ENCODE data around the gene ADPRHL1.

Gene ADPRHL1

DNA sequence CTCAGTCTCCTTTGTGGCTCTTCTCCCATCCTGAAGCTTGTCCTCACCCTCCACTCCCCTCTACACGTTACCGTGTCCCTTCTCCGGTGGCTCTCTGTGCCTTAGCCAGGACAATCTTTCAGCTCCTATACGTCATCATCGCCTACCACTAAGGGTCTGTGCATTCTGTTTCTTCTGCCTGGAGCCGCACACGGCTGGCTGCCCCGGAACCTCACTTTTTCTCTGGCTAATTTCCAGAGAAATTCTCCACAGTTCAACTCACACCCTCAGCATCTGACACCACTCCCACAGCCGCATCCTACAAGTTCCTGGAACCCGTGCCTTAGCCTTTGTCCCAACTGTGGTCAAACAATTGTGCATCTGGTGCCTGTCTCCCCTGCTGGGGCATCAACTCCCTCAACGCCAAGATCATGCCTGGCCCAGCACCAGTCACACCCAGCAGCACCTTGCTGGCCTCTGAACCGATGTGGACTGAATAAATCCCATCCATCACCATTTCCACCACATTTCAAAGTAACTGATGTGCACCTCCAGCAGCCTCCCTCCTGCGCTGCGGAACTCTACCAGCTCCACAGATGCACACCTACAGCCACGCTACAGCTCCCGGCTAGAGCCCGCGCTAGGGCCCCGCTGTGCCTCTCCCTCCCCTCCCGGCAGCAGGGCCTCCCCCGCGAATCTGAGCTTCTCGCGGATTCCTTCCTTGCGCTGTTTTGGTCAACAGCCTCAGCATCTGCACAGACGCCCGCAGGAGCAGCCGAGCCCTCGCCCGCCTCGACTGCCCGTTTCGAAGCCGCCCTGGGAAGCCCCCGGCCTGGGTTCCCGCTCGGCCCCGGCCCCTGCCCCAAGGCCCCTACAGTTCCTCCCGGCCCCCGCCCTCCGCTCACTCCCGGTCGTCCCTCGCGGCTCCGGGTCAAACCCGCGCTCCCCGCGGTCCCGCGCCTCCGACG, 36.5 kb upstream of the ADPRHL1 start:
- H3K4me2 ChIP-seq (ENCODE audit: low read length): peak overlapping the region; percentile 94
- H3K9ac ChIP-seq (ENCODE audit: low read length): peak overlapping the region; percentile 82
- peaks cover 45% of the 10 kb centered on the region for H4K20me1 ChIP-seq (ENCODE audit: insufficient read depth, low read length)
- no peaks in the 10 kb centered on the region for H3K9me3 ChIP-seq (ENCODE audit: insufficient read depth, low read length)
- peak overlapping the region; percentile 40 for H3K27ac ChIP-seq (ENCODE audit: low read length)
- H3K4me3 ChIP-seq (ENCODE audit: low read length): peak overlapping the region; percentile 93
- H3K79me2 ChIP-seq (ENCODE audit: low read length): peaks cover 79% of the 10 kb centered on the region
- no peaks in the 10 kb centered on the region for H3K27me3 ChIP-seq (ENCODE audit: low read depth, low read length)
- H3K36me3 ChIP-seq (replicated peaks; ENCODE audit: low read depth, low read length): no peaks in the 10 kb centered on the region
- TF ChIP-seq EZH2phosphoT487 (IDR thresholded peaks at IDR 0.05; ENCODE audit: low read depth): no peak
- peaks cover 37% of the 10 kb centered on the region for H3K4me1 ChIP-seq (ENCODE audit: low read length)
- peak overlapping the region; percentile 58 for H2AFZ ChIP-seq (ENCODE audit: low read depth, low read length)

DNA sequence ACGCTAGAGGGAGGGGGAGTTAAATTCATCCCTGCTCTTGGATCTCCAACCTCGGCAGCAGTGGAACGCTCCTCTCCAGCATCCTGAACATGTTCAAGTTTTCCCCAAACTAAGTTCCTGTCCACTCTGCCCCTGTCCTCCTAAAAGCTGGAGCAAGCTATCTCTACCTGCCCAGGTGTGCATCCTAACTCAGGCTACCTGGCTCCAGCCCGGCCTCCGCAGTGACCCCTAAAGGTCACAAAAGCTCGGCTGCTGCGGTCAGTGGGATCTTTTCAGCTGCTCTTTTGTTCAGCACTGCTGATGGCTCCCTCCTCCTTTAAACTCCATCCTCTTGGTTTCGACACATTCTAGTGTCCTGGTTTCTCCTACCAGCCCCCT, 35.9 kb upstream of the ADPRHL1 start:
- H3K4me1 ChIP-seq (ENCODE audit: low read length): peaks cover 37% of the 10 kb centered on the region

DNA sequence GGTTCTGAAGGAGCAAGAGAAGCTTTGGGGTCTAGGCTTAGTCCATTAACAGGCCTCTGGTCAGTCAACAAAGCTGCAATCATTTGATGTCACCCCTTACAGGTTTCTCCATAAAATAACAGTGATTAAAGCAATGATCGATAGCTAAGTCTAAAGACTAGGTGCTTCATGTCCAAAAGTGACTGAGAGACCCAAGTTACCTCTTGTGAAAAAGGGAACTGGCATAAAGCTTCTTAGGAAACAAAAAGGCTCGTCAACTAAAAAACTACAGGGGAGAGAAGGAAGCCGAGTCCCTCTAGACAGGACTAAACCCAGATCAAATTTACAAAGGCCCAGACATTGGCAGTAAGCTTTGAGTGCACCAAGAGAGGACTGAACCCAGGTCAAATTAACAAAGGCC, 35.0 kb upstream of the ADPRHL1 start:
- H3K27me3 ChIP-seq (ENCODE audit: low read depth, low read length): no peaks in the 10 kb centered on the region
- no peak overlapping the region for H3K27ac ChIP-seq (ENCODE audit: low read length)
- TF ChIP-seq, protein P1, sequence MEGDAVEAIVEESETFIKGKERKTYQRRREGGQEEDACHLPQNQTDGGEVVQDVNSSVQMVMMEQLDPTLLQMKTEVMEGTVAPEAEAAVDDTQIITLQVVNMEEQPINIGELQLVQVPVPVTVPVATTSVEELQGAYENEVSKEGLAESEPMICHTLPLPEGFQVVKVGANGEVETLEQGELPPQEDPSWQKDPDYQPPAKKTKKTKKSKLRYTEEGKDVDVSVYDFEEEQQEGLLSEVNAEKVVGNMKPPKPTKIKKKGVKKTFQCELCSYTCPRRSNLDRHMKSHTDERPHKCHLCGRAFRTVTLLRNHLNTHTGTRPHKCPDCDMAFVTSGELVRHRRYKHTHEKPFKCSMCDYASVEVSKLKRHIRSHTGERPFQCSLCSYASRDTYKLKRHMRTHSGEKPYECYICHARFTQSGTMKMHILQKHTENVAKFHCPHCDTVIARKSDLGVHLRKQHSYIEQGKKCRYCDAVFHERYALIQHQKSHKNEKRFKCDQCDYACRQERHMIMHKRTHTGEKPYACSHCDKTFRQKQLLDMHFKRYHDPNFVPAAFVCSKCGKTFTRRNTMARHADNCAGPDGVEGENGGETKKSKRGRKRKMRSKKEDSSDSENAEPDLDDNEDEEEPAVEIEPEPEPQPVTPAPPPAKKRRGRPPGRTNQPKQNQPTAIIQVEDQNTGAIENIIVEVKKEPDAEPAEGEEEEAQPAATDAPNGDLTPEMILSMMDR (IDR thresholded peaks at IDR 0.05; ENCODE audit: low read depth, low read length): no peak
- TF ChIP-seq EZH2phosphoT487 (IDR thresholded peaks at IDR 0.05; ENCODE audit: low read depth): no peak
- peaks cover 31% of the 10 kb centered on the region for H3K4me1 ChIP-seq (ENCODE audit: low read length)
- peaks cover 55% of the 10 kb centered on the region for H4K20me1 ChIP-seq (ENCODE audit: insufficient read depth, low read length)
- H3K4me3 ChIP-seq (ENCODE audit: low read length): no peak overlapping the region
- H3K4me2 ChIP-seq (ENCODE audit: low read length): peak overlapping the region; percentile 5; the same call in 1 of the 2 replicates
- H3K36me3 ChIP-seq (replicated peaks; ENCODE audit: low read depth, low read length): peaks cover 7% of the 10 kb centered on the region
- no peak overlapping the region for H3K9ac ChIP-seq (ENCODE audit: low read length)
- H3K9me3 ChIP-seq (ENCODE audit: insufficient read depth, low read length): no peaks in the 10 kb centered on the region
- no peak overlapping the region for H2AFZ ChIP-seq (ENCODE audit: low read depth, low read length)
- H3K79me2 ChIP-seq (ENCODE audit: low read length): peaks cover 87% of the 10 kb centered on the region

More for the DNA sequence above, 35.9 kb upstream of the ADPRHL1 start:
- TF ChIP-seq, protein P1 (IDR thresholded peaks at IDR 0.05; ENCODE audit: low read depth, low read length): no peak
- TF ChIP-seq EZH2phosphoT487 (IDR thresholded peaks at IDR 0.05; ENCODE audit: low read depth): no peak
- Histone ChIP-seq H3K4me2 (ENCODE audit: low read length) (peak overlapping the region; percentile 94), H3K27me3 (ENCODE audit: low read depth, low read length) (no peaks in the 10 kb centered on the region), H3K4me3 (ENCODE audit: low read length) (peak overlapping the region; percentile 93), H2AFZ (ENCODE audit: low read depth, low read length) (no peak overlapping the region), H3K79me2 (ENCODE audit: low read length) (peaks cover 83% of the 10 kb centered on the region), H3K27ac (ENCODE audit: low read length) (no peak overlapping the region), H3K36me3 (replicated peaks; ENCODE audit: low read depth, low read length) (no peaks in the 10 kb centered on the region), H3K9ac (ENCODE audit: low read length) (peak overlapping the region; percentile 82; the same call in 1 of the 2 replicates), H3K9me3 (ENCODE audit: insufficient read depth, low read length) (no peaks in the 10 kb centered on the region), H4K20me1 (ENCODE audit: insufficient read depth, low read length) (peaks cover 46% of the 10 kb centered on the region)

DNA sequence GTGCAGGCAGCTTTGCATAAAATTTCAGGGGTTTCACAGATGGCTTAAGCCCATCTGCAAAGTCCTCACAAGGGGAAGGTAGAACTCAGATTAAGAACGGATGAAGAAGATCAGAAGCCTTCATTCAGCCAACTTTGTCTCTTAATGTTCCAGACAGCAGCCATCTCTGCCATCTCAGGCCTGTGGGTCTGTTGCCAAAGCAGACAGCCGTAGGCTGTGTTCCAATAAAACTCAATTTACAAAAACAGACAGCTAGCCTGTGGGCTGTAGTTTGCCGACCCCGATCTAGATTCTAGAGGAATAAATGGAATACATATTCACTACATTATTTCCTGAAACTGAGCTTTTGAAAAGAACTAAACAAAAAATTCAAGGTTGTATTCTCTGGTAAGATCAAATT, 33.4 kb upstream of the ADPRHL1 start:
- no peak overlapping the region for H3K4me3 ChIP-seq (ENCODE audit: low read length)
- TF ChIP-seq EZH2phosphoT487 (IDR thresholded peaks at IDR 0.05; ENCODE audit: low read depth): no peak
- TF ChIP-seq, protein P1 (IDR thresholded peaks at IDR 0.05; ENCODE audit: low read depth, low read length): no peak
- peaks cover 94% of the 10 kb centered on the region for H3K79me2 ChIP-seq (ENCODE audit: low read length)
- H2AFZ ChIP-seq (ENCODE audit: low read depth, low read length): no peak overlapping the region
- H3K27ac ChIP-seq (ENCODE audit: low read length): no peak overlapping the region
- H3K4me2 ChIP-seq (ENCODE audit: low read length): no peak overlapping the region
- no peaks in the 10 kb centered on the region for H3K27me3 ChIP-seq (ENCODE audit: low read depth, low read length)
- peaks cover 18% of the 10 kb centered on the region for H3K4me1 ChIP-seq (ENCODE audit: low read length)
- H3K9ac ChIP-seq (ENCODE audit: low read length): no peak overlapping the region
- H3K36me3 ChIP-seq (replicated peaks; ENCODE audit: low read depth, low read length): peaks cover 14% of the 10 kb centered on the region
- H3K9me3 ChIP-seq (ENCODE audit: insufficient read depth, low read length): no peaks in the 10 kb centered on the region
- peaks cover 60% of the 10 kb centered on the region for H4K20me1 ChIP-seq (ENCODE audit: insufficient read depth, low read length)
